Mucosa of rectum (tissue), 2 donors: Measurements from ENCODE around the gene EPHB6.

Experiments used
- H3K27ac ChIP-seq, 2 donors: one replicate each; pipeline ENCODE4 v1.7.0; 2013; ENCODE audit warnings: inconsistent platforms in 2 of 2, low read depth in 2 of 2, low read length in 2 of 2
- H3K27me3 ChIP-seq, 2 donors: one replicate each; pipeline ENCODE4 v1.7.0; 2013; ENCODE audit warnings: low read length in 2 of 2; ENCODE audit not compliant: control insufficient read depth in 2 of 2, insufficient read depth in 2 of 2
- H3K36me3 ChIP-seq, 2 donors: one replicate each; pipeline ENCODE4 v1.7.0; 2013; ENCODE audit warnings: low read length in 2 of 2; ENCODE audit not compliant: control insufficient read depth in 2 of 2, insufficient read depth in 2 of 2
- H3K4me1 ChIP-seq, 2 donors: one replicate each; pipeline ENCODE4 v1.7.0; 2013; ENCODE audit warnings: low read length in 2 of 2, mild to moderate bottlenecking in 1 of 2; ENCODE audit not compliant: control insufficient read depth in 2 of 2, insufficient read depth in 2 of 2
- H3K4me3 ChIP-seq, 2 donors: one replicate each; pipeline ENCODE4 v1.7.0; 2013; ENCODE audit warnings: low read length in 2 of 2
- H3K9ac ChIP-seq, 2 donors: one replicate each; pipeline ENCODE4 v1.7.0; 2013; ENCODE audit warnings: low read length in 2 of 2, low read depth in 1 of 2, mild to moderate bottlenecking in 1 of 2
- H3K9me3 ChIP-seq, 2 donors: one replicate each; pipeline ENCODE4 v1.7.0; 2013; ENCODE audit warnings: low read length in 2 of 2; ENCODE audit not compliant: control insufficient read depth in 2 of 2
- donor health status: healthy.
- donor health status: Normal muscosa, but diverticular disease.

EPHB6 gene

GRCh38 chr7:142863891-142864685 lies 9.2 kb downstream of the EPHB6 start:
- Histone ChIP-seq H3K27ac (no peak overlapping the region), H3K4me3 (no peak overlapping the region), H3K4me1 (no peaks in the 10 kb centered on the region), H3K36me3 (no peaks in the 10 kb centered on the region), H3K9ac (no peak overlapping the region), H3K27me3 (no peaks in the 10 kb centered on the region), H3K9me3 (no peaks in the 10 kb centered on the region)

GRCh38 chr7:142864980-142865747 lies 10.3 kb downstream of the EPHB6 start:
- no peak overlapping the region for H3K27ac ChIP-seq
- no peak overlapping the region for H3K9ac ChIP-seq
- no peaks in the 10 kb centered on the region for H3K36me3 ChIP-seq
- H3K4me3 ChIP-seq = no peak overlapping the region
- no peaks in the 10 kb centered on the region for H3K27me3 ChIP-seq
- H3K9me3 ChIP-seq = no peaks in the 10 kb centered on the region
- no peaks in the 10 kb centered on the region for H3K4me1 ChIP-seq

GRCh38 chr7:142865766-142866165 lies 10.9 kb downstream of the EPHB6 start:
- no peaks in the 10 kb centered on the region for H3K4me1 ChIP-seq
- H3K4me3 ChIP-seq = no peak overlapping the region
- H3K36me3 ChIP-seq = no peaks in the 10 kb centered on the region
- H3K9me3 ChIP-seq = no peaks in the 10 kb centered on the region
- H3K27me3 ChIP-seq = no peaks in the 10 kb centered on the region
- no peak overlapping the region for H3K27ac ChIP-seq
- no peak overlapping the region for H3K9ac ChIP-seq

- Histone ChIP-seq H3K36me3 (no peaks in the 10 kb centered on the region), H3K9me3 (no peaks in the 10 kb centered on the region), H3K4me1 (no peaks in the 10 kb centered on the region), H3K4me3 (no peak overlapping the region), H3K27ac (no peak overlapping the region), H3K27me3 (no peaks in the 10 kb centered on the region), H3K9ac (no peak overlapping the region)
Measured at GRCh38 chr7:142866361-142867096, 11.7 kb downstream of the EPHB6 start.

GRCh38 chr7:142867097-142867378 lies 12.2 kb downstream of the EPHB6 start:
- Histone ChIP-seq H3K9ac (no peak overlapping the region), H3K27ac (no peak overlapping the region), H3K4me3 (no peak overlapping the region), H3K9me3 (no peaks in the 10 kb centered on the region), H3K4me1 (no peaks in the 10 kb centered on the region), H3K27me3 (no peaks in the 10 kb centered on the region), H3K36me3 (no peaks in the 10 kb centered on the region)

GRCh38 chr7:142867398-142868187 lies 12.7 kb downstream of the EPHB6 start:
- no peak overlapping the region for H3K9ac ChIP-seq
- H3K27ac ChIP-seq = no peak overlapping the region
- H3K4me1 ChIP-seq = no peaks in the 10 kb centered on the region
- no peak overlapping the region for H3K4me3 ChIP-seq
- H3K27me3 ChIP-seq = no peaks in the 10 kb centered on the region
- no peaks in the 10 kb centered on the region for H3K36me3 ChIP-seq
- H3K9me3 ChIP-seq = no peaks in the 10 kb centered on the region

GRCh38 chr7:142868188-142868985 lies 13.5 kb downstream of the EPHB6 start:
- Histone ChIP-seq H3K36me3 (no peaks in the 10 kb centered on the region), H3K27ac (no peak overlapping the region), H3K9ac (no peak overlapping the region), H3K4me3 (no peak overlapping the region), H3K4me1 (no peaks in the 10 kb centered on the region), H3K27me3 (no peaks in the 10 kb centered on the region), H3K9me3 (no peaks in the 10 kb centered on the region)

GRCh38 chr7:142868986-142869415 lies 14.1 kb downstream of the EPHB6 start:
- H3K36me3 ChIP-seq = no peaks in the 10 kb centered on the region
- no peak overlapping the region for H3K9ac ChIP-seq
- no peak overlapping the region for H3K27ac ChIP-seq
- H3K27me3 ChIP-seq = no peaks in the 10 kb centered on the region
- H3K9me3 ChIP-seq = no peaks in the 10 kb centered on the region
- no peaks in the 10 kb centered on the region for H3K4me1 ChIP-seq
- no peak overlapping the region for H3K4me3 ChIP-seq

GRCh38 chr7:142869434-142869833 lies 14.6 kb downstream of the EPHB6 start:
- no peaks in the 10 kb centered on the region for H3K9me3 ChIP-seq
- H3K27ac ChIP-seq = no peak overlapping the region
- no peaks in the 10 kb centered on the region for H3K4me1 ChIP-seq

More at GRCh38 chr7:142869434-142869833, 14.6 kb downstream of the EPHB6 start:
- Histone ChIP-seq H3K9ac (no peak overlapping the region), H3K27me3 (no peaks in the 10 kb centered on the region), H3K4me3 (no peak overlapping the region), H3K36me3 (no peaks in the 10 kb centered on the region)
